Keratinocyte (primary cell): ENCODE results near the gene EDDM13. TPM values are rescaled to one million over a fixed set of nuclear protein-coding genes. Genes with fewer than 3 reads are reported as not detected.

Source experiments
- DNase-seq: peaks from one replicate; pipeline ENCODE4 v3.0.0-alpha.2; 2011; ENCODE audit warnings: low read depth, missing footprints, low spot score
- FAIRE-seq: peaks from 2 replicates; lab custom pipeline; 2011; peaks lifted over from hg19 to GRCh38; lab: Jason Lieb, UNC
- H2AFZ ChIP-seq: 2 replicates; pipeline ENCODE4 v1.6.0; 2012; ENCODE audit warnings: low read length, control low read depth, inconsistent platforms; ENCODE audit not compliant: control insufficient read depth
- H3K27ac ChIP-seq: 2 replicates; pipeline ENCODE4 v1.5.1; 2011; ENCODE audit warnings: low read length; ENCODE audit not compliant: control insufficient read depth, insufficient read depth
- H3K27me3 ChIP-seq: 3 replicates; pipeline ENCODE4 v1.6.0; 2011; ENCODE audit warnings: low read length; ENCODE audit not compliant: control insufficient read depth, insufficient read depth; ENCODE audit errors: extremely low read depth
- H3K36me3 ChIP-seq, 2 experiments: 2 replicates in 1 of 2; 3 replicates in 1 of 2; pipeline ENCODE4 v1.5.1; 2011; ENCODE audit warnings: low read length in 2 of 2, mild to moderate bottlenecking in 1 of 2; ENCODE audit not compliant: control insufficient read depth in 2 of 2, insufficient read depth in 2 of 2; ENCODE audit errors: extremely low read depth in 1 of 2
- H3K4me1 ChIP-seq: 3 replicates; pipeline ENCODE4 v1.5.1; 2011; ENCODE audit warnings: low read length; ENCODE audit not compliant: control insufficient read depth, insufficient read depth; ENCODE audit errors: extremely low read depth
- H3K4me2 ChIP-seq: 3 replicates; pipeline ENCODE4 v1.6.0; 2011; ENCODE audit warnings: low read depth, low read length; ENCODE audit not compliant: control insufficient read depth, insufficient read depth; ENCODE audit errors: extremely low read depth
- H3K4me3 ChIP-seq, 3 experiments: fragments of 200-600 bp in 1 of 3; sonication (generic) in 1 of 3; 2 replicates in 2 of 3; 3 replicates in 1 of 3; pipeline ENCODE4 v1.5.1; 2011 to 2016; ENCODE audit warnings: low read length in 3 of 3, mild to moderate bottlenecking in 3 of 3, control low read depth in 2 of 3, inconsistent platforms in 1 of 3, low read depth in 1 of 3, mixed read lengths in 1 of 3, mixed run types in 1 of 3, moderate library complexity in 1 of 3; ENCODE audit not compliant: control insufficient read depth in 2 of 3, insufficient read depth in 2 of 3; ENCODE audit errors: extremely low read depth in 1 of 3
- H3K79me2 ChIP-seq: 2 replicates; pipeline ENCODE4 v1.6.0; 2012; ENCODE audit warnings: low read length; ENCODE audit not compliant: control insufficient read depth, insufficient read depth
- H3K9ac ChIP-seq: 3 replicates; pipeline ENCODE4 v1.6.0; 2011; ENCODE audit warnings: low read length; ENCODE audit not compliant: control insufficient read depth, insufficient read depth; ENCODE audit errors: extremely low read depth
- H3K9me1 ChIP-seq: 3 replicates; pipeline ENCODE4 v1.6.0; 2011; ENCODE audit warnings: low read length; ENCODE audit not compliant: control insufficient read depth, insufficient read depth; ENCODE audit errors: extremely low read depth
- H3K9me3 ChIP-seq: 2 replicates; pipeline ENCODE4 v1.5.1; 2012; ENCODE audit warnings: low read depth, low read length; ENCODE audit not compliant: control insufficient read depth
- H4K20me1 ChIP-seq: 3 replicates; pipeline ENCODE4 v1.6.0; 2011; ENCODE audit warnings: low read length; ENCODE audit not compliant: control insufficient read depth, insufficient read depth; ENCODE audit errors: extremely low read depth
- EZH2 ChIP-seq: IDR thresholded peaks from one replicate; pipeline ENCODE4 v1.6.1; 2012; ENCODE audit warnings: inconsistent platforms, mild to moderate bottlenecking, low read length, moderate library complexity
- dilution Hi-C: fragments of 300-500 bp; cut with MboI; formaldehyde crosslinking; loops from one replicate; pipeline ENCODE4 v1.7.0; 2020; ENCODE audit warnings: low sequenced_read_pairs; ENCODE audit not compliant: extremely low pct_ligation_motif_present
- polyA plus RNA-seq, 5 experiments: library from polyadenylated mRNA; depleted of rRNA in 3 of 5; stranded (reverse) in 3 of 5; stranded (forward) in 1 of 5; unstranded in 1 of 5; fragments of >200 nt; gene quantifications; 1 replicate in 1 of 5; 2 replicates in 3 of 5; 3 replicates in 1 of 5; pipeline versions ENCODE4 v1.2.1 to v1.2.3, GENCODE V29; 2011 to 2012; ENCODE audit warnings: missing spikeins in 2 of 5, low read depth in 1 of 5, low replicate concordance in 1 of 5
- TF ChIP-seq, protein P1 (sequence below), 3 experiments: IDR thresholded peaks in 1 of 3; conservative IDR thresholded peaks in 1 of 3; optimal IDR thresholded peaks in 1 of 3; 2 replicates in 2 of 3; 3 replicates in 1 of 3; pipeline versions ENCODE3 to v1.5.1; 2011; ENCODE audit warnings: low read length in 3 of 3, mild to moderate bottlenecking in 3 of 3, moderate library complexity in 2 of 3, control low read depth in 1 of 3, inconsistent platforms in 1 of 3; ENCODE audit not compliant: insufficient read depth in 2 of 3; ENCODE audit errors: extremely low read depth in 1 of 3

EDDM13 gene
- polyA plus RNA-seq, 1 donor (not counting 4 experiments of a cell fraction or from before 2014, with no cell fraction given) = 6.1 TPM

DNA sequence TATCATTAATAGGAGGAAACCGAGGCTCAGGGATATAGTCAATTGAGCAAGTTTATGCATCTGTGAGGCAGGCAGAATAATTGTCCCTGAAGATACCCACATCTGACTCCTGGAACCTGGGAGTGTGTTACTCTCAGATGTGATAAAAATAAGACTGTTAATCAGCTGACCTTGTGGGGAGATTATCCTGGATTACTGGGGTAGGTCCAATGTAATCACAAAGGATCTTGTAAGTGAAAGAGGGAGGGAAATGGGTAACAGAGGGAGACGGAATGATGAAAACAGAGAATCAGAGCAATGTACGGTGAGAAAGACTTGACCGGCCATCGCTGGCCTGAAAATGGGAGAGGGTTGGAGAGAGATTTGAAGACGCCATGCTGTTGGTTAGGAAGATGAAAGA lies 3.2 kb upstream of the EDDM13 start:
- peaks cover 7% of the 10 kb centered on the region for H3K4me1 ChIP-seq
- no peak overlapping the region for H3K4me2 ChIP-seq
- no peak for FAIRE-seq
- H3K9me1 ChIP-seq = no peaks in the 10 kb centered on the region
- H3K27me3 ChIP-seq = no peaks in the 10 kb centered on the region
- no peak overlapping the region for H3K4me3 ChIP-seq
- no peaks in the 10 kb centered on the region for H4K20me1 ChIP-seq
- no peaks in the 10 kb centered on the region for H3K36me3 ChIP-seq
- no peak for DNase-seq
- H2AFZ ChIP-seq = no peak overlapping the region
- TF ChIP-seq, protein P1, sequence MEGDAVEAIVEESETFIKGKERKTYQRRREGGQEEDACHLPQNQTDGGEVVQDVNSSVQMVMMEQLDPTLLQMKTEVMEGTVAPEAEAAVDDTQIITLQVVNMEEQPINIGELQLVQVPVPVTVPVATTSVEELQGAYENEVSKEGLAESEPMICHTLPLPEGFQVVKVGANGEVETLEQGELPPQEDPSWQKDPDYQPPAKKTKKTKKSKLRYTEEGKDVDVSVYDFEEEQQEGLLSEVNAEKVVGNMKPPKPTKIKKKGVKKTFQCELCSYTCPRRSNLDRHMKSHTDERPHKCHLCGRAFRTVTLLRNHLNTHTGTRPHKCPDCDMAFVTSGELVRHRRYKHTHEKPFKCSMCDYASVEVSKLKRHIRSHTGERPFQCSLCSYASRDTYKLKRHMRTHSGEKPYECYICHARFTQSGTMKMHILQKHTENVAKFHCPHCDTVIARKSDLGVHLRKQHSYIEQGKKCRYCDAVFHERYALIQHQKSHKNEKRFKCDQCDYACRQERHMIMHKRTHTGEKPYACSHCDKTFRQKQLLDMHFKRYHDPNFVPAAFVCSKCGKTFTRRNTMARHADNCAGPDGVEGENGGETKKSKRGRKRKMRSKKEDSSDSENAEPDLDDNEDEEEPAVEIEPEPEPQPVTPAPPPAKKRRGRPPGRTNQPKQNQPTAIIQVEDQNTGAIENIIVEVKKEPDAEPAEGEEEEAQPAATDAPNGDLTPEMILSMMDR (optimal IDR thresholded peaks at IDR 0.05 in 1 of 3, IDR thresholded peaks at IDR 0.05 in 1 of 3, conservative IDR thresholded peaks at IDR 0.05 in 1 of 3; ENCODE audit: extremely low read depth in 1 of 3, insufficient read depth in 2 of 3, low read length in 3 of 3) = no peak
- no peak for TF ChIP-seq EZH2
- H3K9ac ChIP-seq = no peak overlapping the region
- dilution Hi-C loops = no loop called here
- H3K27ac ChIP-seq = no peak overlapping the region
- no peaks in the 10 kb centered on the region for H3K79me2 ChIP-seq
- H3K9me3 ChIP-seq = no peaks in the 10 kb centered on the region

DNA sequence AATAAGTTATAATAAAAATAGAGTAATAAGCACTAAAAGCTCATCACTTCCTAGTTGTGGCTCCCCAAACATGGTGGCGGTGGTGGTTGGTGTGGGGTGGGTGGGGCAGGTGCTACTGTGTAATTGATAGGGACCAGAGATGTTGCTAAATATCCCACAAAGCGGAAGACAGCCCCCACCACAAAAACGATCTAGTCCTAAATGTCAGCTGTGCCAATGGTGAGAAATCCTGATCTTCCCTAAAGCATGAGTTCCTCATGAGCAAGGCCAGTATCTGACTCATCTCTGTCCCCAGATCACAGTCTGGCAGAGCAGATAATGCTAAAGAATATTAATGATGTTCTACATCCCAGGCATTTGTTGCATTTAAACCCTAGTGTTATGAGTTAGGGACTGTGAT lies 1.9 kb upstream of the EDDM13 start:
- H3K79me2 ChIP-seq = no peaks in the 10 kb centered on the region
- no peak for FAIRE-seq
- H3K4me2 ChIP-seq = no peak overlapping the region
- no peaks in the 10 kb centered on the region for H3K27me3 ChIP-seq
- H3K27ac ChIP-seq = no peak overlapping the region
- H3K36me3 ChIP-seq = no peaks in the 10 kb centered on the region
- no peak for DNase-seq
- H2AFZ ChIP-seq = no peak overlapping the region
- H3K4me1 ChIP-seq = peaks cover 7% of the 10 kb centered on the region
- no peak overlapping the region for H3K4me3 ChIP-seq
- no peaks in the 10 kb centered on the region for H3K9me1 ChIP-seq
- H3K9ac ChIP-seq = no peak overlapping the region
- TF ChIP-seq, protein P1 (optimal IDR thresholded peaks at IDR 0.05 in 1 of 3, IDR thresholded peaks at IDR 0.05 in 1 of 3, conservative IDR thresholded peaks at IDR 0.05 in 1 of 3; ENCODE audit: extremely low read depth in 1 of 3, insufficient read depth in 2 of 3, low read length in 3 of 3) = no peak
- no peak for TF ChIP-seq EZH2
- no peaks in the 10 kb centered on the region for H3K9me3 ChIP-seq
- dilution Hi-C loops = no loop called here
- no peaks in the 10 kb centered on the region for H4K20me1 ChIP-seq
